CD1c-positive myeloid dendritic cell (primary cell): ENCODE results near the gene ABI3.

Experiments
- DNase-seq: peaks from one replicate; pipeline ENCODE4 v3.0.0-alpha.2; 2016; ENCODE audit errors: extremely low spot score

ABI3 gene

DNA sequence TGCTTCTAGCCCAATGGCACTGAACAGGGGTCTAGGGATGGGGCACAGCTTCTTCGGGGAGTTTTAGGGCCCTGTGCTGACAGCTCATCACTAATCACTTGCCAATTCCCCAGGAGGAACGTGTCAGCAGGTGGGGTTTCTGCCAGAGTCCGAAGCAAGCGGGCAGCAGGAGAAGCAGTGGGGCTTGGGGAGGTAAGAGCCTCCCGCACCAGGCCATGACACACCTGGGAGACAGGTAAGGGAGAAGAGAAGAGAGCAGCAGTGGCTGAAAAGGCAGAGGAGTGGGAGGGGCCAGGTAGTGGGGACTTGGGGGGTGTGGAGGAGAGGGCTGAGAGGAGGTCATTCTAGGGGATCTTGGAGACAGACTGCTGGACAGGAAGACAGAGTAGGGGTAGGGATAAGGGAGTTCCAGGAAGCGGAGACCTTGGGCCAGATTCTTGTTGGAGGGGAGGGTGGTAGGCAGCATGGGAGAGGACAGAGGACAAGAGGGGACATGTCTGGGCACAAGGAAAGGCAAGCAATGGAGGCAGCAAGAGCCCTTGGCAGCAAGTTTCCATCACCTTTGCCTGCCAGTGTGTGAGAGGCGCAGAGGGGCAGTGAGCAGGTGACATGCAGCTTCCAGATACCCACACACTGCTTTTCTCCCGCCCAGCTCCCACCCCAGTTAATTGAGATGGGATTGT, 15.2 kb downstream of the ABI3 start:
- no peak for DNase-seq

DNA sequence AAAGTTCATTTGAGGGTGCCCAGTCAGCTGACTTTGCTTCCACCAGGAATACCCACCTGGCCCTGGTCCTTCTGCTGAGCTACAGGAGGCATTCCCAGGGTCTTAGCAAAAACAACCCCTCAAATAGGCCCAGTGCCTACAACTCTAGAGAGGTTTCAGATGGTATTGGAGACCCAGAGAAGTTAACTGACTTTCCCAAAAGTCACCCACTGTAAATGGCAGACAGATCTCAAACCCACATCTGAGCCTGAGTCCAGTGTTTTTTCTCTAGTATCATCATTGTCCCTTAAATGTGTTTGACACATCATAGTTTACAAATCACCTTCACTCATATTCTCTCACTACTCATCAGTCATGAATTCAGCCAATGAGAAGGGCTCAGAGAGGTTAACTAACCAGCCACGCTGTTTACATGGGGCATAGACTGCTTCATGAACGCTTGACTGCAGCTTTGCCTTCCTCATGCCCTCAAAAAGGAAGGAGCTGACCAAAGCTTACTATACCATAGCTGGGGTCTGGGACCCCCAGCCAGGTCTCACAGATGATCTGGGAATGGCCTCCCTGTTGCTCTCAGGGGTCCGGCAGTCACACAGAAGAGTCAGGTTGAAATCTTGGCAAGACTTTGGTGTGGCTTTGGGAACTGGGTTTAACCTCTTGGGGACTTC, 16.4 kb downstream of the ABI3 start:
- DNase-seq: no peak

- peak; percentile 76 for DNase-seq
Measured at GRCh38 chr17:49227436-49228261, 17.1 kb downstream of the ABI3 start.

DNA sequence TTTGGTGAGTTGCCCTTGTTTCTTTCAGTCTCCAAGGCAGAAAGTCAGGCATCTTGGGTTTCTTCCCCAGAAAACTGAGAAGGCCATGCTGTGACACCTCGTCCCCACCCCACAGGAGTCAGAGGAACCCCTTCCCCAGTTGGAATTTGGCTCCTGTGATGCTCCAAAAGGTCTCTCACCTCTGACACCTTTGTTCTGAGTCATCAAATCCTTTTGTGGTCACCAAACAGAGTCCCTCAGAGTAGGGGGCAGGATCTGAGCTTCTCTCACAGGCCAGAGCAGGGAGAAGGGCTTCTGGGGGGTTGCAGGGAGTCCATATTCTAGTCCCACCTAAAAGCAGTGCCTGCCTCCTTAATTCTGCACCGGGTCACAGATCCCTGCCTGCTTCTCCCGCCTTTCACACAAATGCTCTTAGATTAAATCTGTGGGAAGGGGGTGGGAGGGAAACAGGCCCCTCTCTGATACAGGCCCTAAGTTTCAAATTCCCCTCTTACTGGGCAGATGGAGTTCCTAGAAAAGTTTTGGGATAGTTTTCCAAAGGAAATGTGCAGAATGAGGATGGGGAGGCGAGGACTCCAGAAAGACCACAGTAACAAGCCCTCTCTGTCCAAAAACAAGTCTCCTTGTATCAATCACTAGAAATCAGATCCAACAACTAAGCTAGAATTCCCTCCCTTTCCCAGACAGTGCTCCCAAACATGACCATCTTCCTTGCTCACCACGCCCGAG, 18.7 kb downstream of the ABI3 start:
- DNase-seq: no peak

DNA sequence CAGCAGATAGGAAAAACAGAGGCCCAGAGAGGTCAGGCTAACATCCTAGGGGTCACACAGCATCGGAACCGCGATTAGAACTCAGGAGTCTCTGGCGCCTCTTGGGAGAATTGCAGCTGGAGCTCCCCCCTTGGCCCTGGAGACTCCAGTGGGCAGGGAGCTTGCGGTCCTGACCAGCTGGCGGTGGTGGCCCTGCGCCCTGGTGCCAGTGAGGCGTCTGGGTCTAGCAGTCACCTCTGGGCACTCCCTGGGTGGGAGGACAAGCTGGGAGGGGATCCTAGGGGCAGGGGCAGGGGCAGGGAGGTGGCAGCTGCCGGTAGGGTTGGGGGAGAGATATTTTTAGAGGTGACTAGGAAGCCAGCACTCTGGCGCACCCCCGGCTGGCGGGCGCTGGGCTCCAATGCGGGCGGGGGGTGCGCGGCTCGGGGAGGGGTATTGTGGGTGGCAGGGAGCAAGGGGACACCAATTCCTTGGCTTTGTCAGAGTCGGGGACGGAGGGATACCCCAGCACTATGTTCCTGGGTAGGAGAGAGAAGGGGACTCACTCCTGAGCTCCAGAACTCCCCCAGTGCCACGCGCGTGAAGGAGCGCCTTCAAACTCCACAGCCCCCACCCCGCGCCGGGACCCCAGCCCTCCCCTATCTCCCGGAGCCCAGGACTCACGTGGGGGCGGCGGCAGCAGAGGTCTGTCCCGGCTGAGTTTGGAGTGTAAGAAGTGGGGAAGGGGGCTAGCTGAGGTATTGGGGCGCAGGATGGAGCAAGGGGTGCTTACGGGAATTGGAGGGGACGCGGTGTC, 19.5 kb downstream of the ABI3 start:
- no peak for DNase-seq

- DNase-seq: peak; percentile 94
Measured at GRCh38 chr17:49230636-49231562, 20.4 kb downstream of the ABI3 start, which contains the start of gene PHOSPHO1. Gene PHOSPHO1, minus strand, starts transcription at chr17:49230787. Its CDS starts 4,096 bp downstream, at chr17:49226691.

- no peak for DNase-seq
Measured at GRCh38 chr17:49231563-49231894, 21.0 kb downstream of the ABI3 start.

GRCh38 chr17:49234509-49235080, 24.1 kb downstream of the ABI3 start:
- no peak for DNase-seq

GRCh38 chr17:49235896-49236295, 25.4 kb downstream of the ABI3 start:
- DNase-seq: no peak

DNA sequence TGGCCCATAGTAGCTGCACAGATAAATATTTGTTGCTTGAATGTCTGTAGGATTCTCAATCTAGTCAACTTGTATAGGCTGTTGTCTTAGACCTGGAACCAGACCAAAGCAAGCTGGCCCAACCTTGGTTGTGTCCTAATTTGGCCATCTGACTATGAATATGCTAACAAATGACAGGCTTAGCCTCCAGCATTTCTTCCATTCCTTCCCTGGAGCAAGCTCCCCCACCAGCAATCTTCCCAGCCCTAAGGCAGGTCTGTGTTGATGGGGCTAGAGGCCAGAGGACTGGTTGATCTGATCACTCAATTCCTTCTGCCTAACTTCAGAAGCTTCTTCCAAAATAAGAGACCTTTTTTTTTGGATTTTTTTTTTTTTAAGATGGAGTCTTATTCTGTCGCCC, 29.5 kb downstream of the ABI3 start:
- no peak for DNase-seq

- DNase-seq: no peak
Measured at GRCh38 chr17:49240619-49241018, 30.1 kb downstream of the ABI3 start.

- no peak for DNase-seq
Measured at GRCh38 chr17:49241040-49241439, 30.5 kb downstream of the ABI3 start.

- no peak for DNase-seq
Measured at GRCh38 chr17:49241692-49242397, 31.3 kb downstream of the ABI3 start.

- DNase-seq: no peak
Measured at GRCh38 chr17:49242813-49243212, 32.3 kb downstream of the ABI3 start.

- DNase-seq: no peak
Measured at GRCh38 chr17:49244839-49245238, 34.3 kb downstream of the ABI3 start.

GRCh38 chr17:49247944-49248343, 37.4 kb downstream of the ABI3 start:
- no peak for DNase-seq

DNA sequence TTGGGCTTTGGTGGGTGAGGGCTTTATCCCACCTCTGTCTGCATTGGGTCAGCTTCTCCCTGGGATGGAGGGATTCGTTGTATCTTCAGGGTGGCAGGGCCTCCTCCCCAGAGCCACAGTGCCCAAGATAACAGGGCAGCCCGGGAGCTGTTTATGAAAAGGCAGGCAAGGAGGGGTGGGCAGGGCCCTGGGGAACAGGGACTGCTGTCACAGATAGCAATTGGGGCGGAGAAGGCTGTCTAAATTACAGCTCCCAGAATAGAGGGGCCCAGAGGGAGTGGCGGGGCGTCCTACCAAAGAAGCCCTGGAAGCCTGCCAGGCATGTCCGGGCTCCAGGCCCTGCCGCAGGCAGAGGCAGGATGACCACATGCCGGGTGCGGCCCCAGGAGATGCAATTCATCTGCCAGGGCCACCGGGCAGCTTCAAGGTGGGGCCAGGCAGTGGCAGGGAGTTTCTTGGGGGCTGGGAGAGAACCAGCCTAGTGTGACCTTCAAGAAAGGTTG, 38.8 kb downstream of the ABI3 start:
- no peak for DNase-seq

DNA sequence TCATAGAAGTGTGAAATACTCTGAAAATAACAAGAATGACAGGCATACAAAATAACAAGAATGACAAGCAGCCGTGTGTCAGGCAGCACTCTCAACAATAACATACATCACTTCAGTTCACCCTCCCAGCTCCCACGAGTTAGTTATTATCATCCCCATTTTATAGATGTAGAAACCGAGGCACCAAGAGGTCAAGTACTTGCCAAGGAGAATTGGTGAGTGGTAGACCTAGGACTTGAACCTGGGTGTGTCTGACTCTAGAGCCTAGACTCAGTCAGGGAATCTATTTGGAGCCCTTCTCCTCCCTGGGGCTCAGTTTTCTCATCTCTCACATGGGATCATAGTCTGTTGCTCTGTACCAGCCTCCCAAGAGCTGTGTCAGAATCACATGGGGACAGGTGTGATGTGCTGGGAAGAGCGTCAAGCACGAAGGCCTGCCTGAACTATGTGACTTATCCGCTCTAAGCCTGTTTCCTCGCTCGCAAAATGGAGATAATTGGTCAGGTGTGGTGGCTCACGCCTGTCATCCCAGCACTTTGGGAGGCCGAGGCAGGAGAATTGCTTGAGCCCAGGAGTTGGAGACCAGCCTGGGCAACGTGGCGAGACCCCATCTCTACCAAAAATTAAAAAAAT, 39.5 kb downstream of the ABI3 start:
- no peak for DNase-seq
